ENCODE measurements around the gene SLC22A7.

The SLC22A7 gene

GRCh38 chr6:43297644-43298564 is at the start of gene SLC22A7:
Gene SLC22A7 (plus strand): TSS chr6:43298260. CDS start chr6:43298359, 99 bp downstream.
- no peak within 1 kb of the TSS for H3K4me3 ChIP-seq (ENCODE audit: low read depth, low read length)
- TF ChIP-seq CTCF (IDR thresholded peaks at IDR 0.05; ENCODE audit: borderline replicate concordance, insufficient read depth, low read depth, low read length), result no peak

GRCh38 chr6:43248791-43249190 is 49.3 kb upstream of the SLC22A7 start:
- TF ChIP-seq CTCF (IDR thresholded peaks at IDR 0.05; ENCODE audit: borderline replicate concordance, insufficient read depth, low read depth, low read length), result no peak
- H3K4me3 ChIP-seq (ENCODE audit: low read depth, low read length), result no peak overlapping the region

DNA sequence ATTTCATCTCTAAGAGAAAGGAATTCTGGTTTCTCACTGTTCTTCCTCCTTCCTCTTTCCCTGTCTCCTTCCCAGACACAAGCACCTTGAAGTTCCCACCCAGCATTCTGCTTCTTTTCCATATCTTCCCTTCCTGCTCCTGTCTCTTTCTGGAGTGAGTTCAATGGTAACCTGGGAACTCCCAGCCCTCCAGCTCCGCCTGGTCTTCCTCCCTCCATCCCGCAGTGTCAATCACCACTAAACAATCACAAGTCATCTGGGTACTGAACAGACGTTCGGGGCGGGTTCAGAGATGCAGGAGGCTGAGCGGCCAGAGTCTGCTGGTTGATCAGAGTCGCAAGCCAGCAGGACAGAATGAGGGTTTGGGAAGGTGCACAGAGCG is 47.1 kb upstream of the SLC22A7 start:
- H3K4me3 ChIP-seq (ENCODE audit: low read depth, low read length), result no peak overlapping the region
- no peak for TF ChIP-seq CTCF (IDR thresholded peaks at IDR 0.05; ENCODE audit: borderline replicate concordance, insufficient read depth, low read depth, low read length)

DNA sequence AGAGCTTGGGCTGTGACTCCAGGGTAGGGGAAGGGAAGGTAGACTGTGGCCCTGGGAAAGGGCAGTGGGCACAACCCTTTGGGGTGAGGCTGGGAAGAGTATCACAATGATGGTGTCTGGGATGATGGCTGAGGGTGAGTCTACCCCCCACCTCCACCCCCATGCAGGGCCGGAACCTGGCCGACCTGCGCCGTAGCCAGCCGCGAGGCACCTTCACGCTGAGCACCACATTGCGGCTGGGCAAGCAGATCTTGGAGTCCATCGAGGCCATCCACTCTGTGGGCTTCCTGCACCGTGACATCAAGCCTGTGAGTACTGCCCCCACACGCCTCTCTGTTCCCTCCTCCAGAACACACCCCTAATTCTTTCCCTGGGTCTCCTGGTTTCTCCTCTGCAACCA is 44.7 kb upstream of the SLC22A7 start:
- H3K4me3 ChIP-seq (ENCODE audit: low read depth, low read length), result no peak overlapping the region
- TF ChIP-seq CTCF (IDR thresholded peaks at IDR 0.05; ENCODE audit: borderline replicate concordance, insufficient read depth, low read depth, low read length), result no peak

DNA sequence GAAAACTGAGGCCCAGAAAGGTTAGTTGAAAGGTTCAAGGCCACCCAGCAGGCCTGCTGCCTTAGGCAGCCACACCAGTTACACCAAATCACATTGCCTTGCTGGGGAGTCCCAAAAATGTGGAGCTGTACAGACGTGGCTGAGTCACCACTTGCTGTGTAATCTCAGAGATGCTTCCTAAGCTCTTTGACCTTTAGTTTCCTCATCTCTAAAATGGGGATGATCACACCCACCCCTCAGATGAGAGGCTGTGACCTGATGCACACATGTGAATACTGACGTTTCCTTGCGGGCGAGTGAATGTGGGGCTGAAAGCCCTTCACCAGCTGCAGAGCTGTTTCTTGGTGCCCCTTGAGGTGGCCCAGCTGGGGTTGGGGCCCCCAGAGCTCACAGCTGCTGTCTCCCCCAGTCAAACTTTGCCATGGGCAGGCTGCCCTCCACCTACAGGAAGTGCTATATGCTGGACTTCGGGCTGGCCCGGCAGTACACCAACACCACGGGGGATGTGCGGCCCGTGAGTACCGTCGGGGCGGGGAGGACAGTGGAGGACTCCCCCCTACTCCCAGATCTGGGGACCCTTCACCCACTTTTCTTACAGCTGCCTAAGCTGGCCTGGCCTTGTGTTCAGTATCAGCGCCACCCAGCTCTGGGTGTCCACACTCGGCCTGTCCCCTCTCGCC is 43.8 kb upstream of the SLC22A7 start:
- no peak overlapping the region for H3K4me3 ChIP-seq (ENCODE audit: low read depth, low read length)

DNA sequence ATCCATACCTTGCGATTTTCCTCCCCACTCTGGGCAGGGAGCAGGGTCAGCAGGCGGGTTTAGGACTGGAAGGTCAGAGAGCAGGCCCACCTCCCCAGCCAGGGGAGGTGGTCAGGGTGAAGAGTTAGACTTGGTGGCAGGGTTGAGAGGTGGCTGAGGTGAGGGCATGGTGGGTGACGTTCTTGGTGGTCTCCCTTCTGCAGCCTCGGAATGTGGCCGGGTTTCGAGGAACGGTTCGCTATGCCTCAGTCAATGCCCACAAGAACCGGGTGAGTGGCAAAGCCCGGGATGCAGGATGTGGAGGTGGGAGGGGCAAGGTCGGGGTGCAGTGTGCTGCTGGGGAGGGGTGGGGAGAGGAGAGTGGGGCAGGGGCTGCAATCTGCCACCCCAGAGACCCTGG is 43.2 kb upstream of the SLC22A7 start:
- H3K4me3 ChIP-seq (ENCODE audit: low read depth, low read length), result no peak overlapping the region
- TF ChIP-seq CTCF (IDR thresholded peaks at IDR 0.05; ENCODE audit: borderline replicate concordance, insufficient read depth, low read depth, low read length), result no peak

More for the DNA sequence above, 43.8 kb upstream of the SLC22A7 start:
- TF ChIP-seq CTCF (IDR thresholded peaks at IDR 0.05; ENCODE audit: borderline replicate concordance, insufficient read depth, low read depth, low read length), result no peak
